SH-SY5Y (cell line): ENCODE measurements around the gene LETM1.

Experiments used
- GATA2 ChIP-seq: IDR thresholded peaks from 2 replicates; pipeline ENCODE4 v1.6.1; 2011; ENCODE audit warnings: mild to moderate bottlenecking, low read depth, low read length
- GATA3 ChIP-seq: IDR thresholded peaks from 2 replicates; pipeline ENCODE4 v1.6.1; 2011; ENCODE audit warnings: low read depth, mild to moderate bottlenecking, low read length, moderate library complexity

Gene LETM1

GRCh38 chr4:1864076-1865008 is 8.4 kb upstream of the LETM1 start:
- no peak for TF ChIP-seq GATA3
- TF ChIP-seq GATA2 = no peak

GRCh38 chr4:1863297-1864033 is 7.5 kb upstream of the LETM1 start:
- TF ChIP-seq GATA3 = no peak
- no peak for TF ChIP-seq GATA2

DNA sequence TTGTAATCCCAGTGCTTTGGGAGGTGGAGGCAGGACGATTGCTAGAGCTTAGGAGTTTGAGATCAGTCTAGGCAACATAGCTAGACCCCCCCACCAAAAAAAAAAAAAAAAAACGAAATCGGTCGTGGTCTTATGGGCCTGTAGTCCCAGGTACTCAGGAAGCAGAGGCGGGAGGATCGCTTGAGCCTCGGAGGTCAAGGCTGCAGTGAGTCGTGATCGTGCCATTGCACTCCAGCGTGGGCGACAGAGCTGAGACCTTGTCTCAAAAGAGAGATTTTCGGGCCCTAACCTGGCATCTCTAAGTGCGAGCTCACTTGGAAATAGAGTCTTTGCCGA is 7.0 kb upstream of the LETM1 start:
- TF ChIP-seq GATA3 = no peak
- TF ChIP-seq GATA2 = no peak

DNA sequence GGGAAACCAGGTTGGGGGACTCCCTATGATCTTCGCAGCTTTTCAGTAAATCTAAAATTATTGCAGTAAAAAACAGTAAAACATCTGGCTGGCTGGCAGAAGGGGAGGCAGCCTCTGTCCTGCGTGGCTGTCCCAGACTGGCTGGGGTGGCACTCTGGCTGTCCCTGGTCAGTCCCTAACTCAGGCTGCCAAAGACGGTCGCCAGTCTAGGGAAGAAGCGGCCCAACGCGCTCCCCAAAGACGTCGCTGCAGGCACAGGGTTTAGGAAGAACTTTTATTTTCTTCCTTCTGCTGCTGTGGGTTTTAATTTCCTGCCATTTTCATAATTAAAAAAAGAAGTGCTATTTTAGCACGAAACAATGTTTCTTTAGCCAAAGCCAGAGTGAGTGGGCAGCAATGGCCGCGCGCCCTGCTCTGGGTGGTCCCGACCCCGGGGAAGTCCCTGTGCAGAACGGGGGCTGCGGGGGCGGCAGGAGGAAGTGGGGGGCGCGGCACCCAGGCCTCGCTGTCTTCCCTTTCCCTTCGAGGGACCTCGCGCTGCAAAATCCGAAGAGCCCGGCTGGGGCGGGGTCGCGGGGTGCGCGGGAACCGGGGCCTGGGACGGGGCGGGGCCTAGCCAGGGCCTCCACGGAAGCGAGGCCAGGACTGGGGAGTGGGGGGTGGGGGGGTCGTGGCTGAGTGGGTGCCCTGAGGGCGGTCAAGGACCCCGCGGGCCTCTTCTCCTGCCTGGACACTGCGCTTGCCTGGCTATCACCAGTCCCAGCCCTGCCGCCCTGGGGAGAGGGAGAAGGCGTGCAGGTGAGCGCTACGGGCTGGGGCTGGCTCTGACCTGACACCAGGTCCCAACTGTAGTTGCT is 6.3 kb upstream of the LETM1 start:
- TF ChIP-seq GATA3 = no peak
- no peak for TF ChIP-seq GATA2

DNA sequence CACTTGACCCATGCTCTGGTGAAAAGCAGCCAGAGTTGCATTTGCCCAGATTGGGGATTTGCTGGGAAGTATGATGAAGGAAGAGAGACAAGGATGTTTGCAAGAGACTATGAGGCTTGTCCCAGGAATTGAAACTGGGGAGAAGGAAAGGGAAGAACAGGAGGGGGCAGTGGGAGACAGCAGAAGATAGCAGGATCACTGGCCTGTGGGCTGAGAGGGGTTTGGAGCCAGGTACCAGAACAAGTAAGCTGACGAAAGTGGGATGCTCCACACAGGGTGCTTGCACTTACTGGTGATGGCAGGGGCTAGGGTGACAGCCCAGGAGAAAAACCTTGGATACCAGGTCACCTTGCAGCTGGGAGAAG is 3.4 kb upstream of the LETM1 start:
- TF ChIP-seq GATA2 = no peak
- no peak for TF ChIP-seq GATA3

GRCh38 chr4:1857931-1858330 is 2.0 kb upstream of the LETM1 start:
- TF ChIP-seq GATA3 (no peak), GATA2 (no peak)

DNA sequence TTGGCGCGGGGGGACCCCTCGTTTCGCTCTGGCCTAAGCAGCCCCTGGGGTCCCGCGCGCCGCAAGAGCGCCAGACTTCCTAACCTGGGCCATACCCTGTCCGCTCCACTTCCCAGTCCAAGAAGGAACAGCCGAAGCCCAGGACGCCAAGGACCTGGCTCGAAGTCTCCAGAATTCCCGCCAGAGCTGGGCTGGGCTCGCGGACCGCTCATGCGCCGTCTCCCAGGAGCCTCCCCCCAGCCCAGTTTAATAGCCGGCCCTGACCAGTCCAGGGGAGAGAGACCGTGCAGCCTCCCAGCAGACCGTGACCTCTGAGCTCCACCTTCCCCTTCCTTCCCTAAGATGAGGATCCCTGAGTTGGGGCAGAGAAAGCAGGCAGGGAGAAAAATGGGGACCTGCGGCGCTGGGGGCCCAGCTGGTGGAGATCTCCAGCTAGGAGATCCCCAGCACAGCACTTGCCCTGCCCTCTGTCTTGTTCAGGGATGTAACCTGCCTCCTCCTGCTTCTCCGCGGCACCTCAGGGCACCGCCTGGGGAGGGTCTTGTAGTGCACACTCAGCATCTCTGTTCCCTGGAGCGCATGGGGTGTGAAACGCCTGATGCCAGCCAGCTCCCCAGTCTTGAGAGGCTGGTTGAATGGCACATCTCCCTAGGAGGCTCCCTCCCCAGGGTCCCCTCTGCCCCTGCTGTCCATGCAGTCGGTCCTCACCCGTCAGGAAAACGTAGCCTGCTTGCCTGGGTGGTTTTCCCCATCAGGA is 1.2 kb upstream of the LETM1 start:
- TF ChIP-seq GATA2 = no peak
- no peak for TF ChIP-seq GATA3

- TF ChIP-seq GATA3 (no peak), GATA2 (no peak)
Measured at GRCh38 chr4:1855333-1856070, 454 bp downstream of the LETM1 start.

GRCh38 chr4:1854752-1855151 is 1.2 kb downstream of the LETM1 start:
- TF ChIP-seq GATA3 (no peak), GATA2 (no peak)

DNA sequence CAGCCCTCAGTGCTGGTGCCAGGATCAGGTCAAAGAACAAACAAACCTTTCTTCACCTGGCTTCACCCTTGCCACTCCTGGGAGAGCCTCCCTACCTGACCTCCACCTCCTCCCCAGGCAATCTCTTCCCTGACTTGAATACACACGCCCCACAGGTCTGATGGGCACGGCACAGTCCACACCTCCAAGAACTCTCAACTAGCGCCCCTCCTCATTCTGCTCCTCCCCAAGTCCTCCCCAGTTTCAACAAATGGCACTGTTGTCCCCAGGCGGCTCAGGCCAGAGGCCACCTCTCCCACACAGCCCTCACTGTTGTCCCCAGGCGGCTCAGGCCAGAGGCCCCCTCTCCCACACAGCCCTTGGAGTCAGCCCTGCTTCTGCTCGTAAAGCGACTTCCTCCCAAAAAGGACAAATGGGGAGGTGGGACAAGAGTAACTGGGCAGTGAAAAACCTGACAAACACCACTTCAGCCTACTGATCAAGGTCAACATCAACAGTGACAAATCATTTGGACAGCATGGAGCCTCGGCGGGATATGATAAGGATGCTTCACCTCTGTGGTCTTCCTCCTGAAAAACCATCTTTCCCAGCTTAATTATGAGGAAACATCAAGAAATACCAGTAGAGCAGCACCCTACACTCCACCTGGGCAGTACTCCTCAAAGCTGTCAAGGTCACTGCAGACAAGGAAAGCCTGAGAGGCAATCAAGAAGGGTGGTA is 2.9 kb downstream of the LETM1 start:
- TF ChIP-seq GATA3 = no peak
- TF ChIP-seq GATA2 = no peak

DNA sequence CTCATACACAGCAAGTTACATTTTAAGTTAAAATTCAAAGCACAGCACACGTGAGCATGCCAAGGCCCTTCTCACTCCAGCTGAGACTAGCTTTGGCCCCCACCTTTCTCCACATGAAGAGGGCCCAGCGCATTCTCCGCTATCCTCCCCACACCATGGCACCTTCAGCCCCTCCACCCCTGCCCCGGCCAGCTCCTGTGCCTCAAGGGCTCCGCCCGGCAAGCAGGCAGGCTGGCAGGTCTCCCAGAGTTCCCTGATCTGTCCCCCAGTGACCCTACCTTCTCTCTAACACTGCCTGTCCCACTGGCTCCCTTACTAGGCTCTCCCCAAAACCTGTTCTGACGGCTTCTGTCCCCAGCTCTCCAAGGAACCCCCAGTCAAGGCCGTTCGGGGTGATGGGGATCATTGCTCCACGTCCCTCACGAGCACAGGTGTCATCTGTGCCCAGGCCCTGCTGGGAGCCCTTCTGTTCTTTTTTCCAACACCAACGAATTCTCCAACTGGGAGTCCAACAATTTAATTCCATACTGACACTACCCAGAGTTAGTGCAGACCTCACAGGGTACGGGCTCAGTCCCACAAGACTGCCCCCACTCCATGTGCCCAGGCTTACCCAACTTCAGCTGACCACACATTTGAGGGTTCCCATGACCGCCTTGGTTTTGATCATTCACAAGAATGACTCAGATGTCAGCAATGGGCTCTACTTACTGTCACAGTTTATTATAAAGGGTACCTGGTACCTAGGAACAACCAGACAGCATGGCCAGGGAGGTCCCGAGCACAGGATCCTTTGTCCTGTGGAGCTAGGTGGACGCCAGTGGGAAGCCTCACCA is 4.2 kb downstream of the LETM1 start:
- TF ChIP-seq GATA2 (no peak), GATA3 (no peak)
